Mesendoderm (in vitro differentiated cells): ENCODE measurements around the gene ITGB3.

Experiments used
- DNase-seq: peaks from one replicate; pipeline ENCODE4 v3.0.0; 2013
- H2AK5ac ChIP-seq: 2 replicates; pipeline ENCODE4 v1.6.1; 2013; ENCODE audit warnings: low read length, inconsistent platforms
- H2BK120ac ChIP-seq: 2 replicates; pipeline ENCODE4 v1.6.1; 2013; ENCODE audit warnings: low read depth, mild to moderate bottlenecking, low read length, moderate library complexity, mixed read lengths
- H2BK15ac ChIP-seq: replicated peaks from 2 replicates; pipeline ENCODE4 v1.6.1; 2013; ENCODE audit warnings: low read depth, mild to moderate bottlenecking, moderate library complexity
- H2BK5ac ChIP-seq: 2 replicates; pipeline ENCODE4 v1.6.1; 2013; ENCODE audit warnings: low read length, inconsistent platforms
- H3K18ac ChIP-seq: 2 replicates; pipeline ENCODE4 v1.6.1; 2013; ENCODE audit warnings: mild to moderate bottlenecking, low read length, mixed read lengths
- H3K23ac ChIP-seq: one replicate; pipeline ENCODE4 v1.6.1; 2013; ENCODE audit warnings: low read length
- H3K27ac ChIP-seq: 2 replicates; pipeline ENCODE4 v1.5.1; 2013; ENCODE audit warnings: low read depth, mild to moderate bottlenecking, inconsistent platforms, low read length, moderate library complexity
- H3K27me3 ChIP-seq: 2 replicates; pipeline ENCODE4 v1.6.1; 2013; ENCODE audit warnings: low read length, control low read depth, mild to moderate bottlenecking, inconsistent platforms; ENCODE audit not compliant: insufficient read depth, poor library complexity
- H3K36me3 ChIP-seq: 2 replicates; pipeline ENCODE4 v1.6.1; 2013; ENCODE audit warnings: low read length, inconsistent platforms; ENCODE audit not compliant: control insufficient read depth, insufficient read depth
- H3K4ac ChIP-seq: one replicate; pipeline ENCODE4 v1.6.1; 2013; ENCODE audit warnings: low read depth, mild to moderate bottlenecking, low read length, moderate library complexity
- H3K4me1 ChIP-seq: 2 replicates; pipeline ENCODE4 v1.6.1; 2013; ENCODE audit warnings: low read depth, low read length, inconsistent platforms; ENCODE audit not compliant: control insufficient read depth
- H3K4me2 ChIP-seq: 2 replicates; pipeline ENCODE4 v1.6.1; 2013; ENCODE audit warnings: low read length
- H3K4me3 ChIP-seq: 2 replicates; pipeline ENCODE4 v1.5.1; 2013; ENCODE audit warnings: mild to moderate bottlenecking, low read length
- H3K56ac ChIP-seq: one replicate; pipeline ENCODE4 v1.6.1; 2013; ENCODE audit warnings: low read length
- H3K79me1 ChIP-seq: 2 replicates; pipeline ENCODE4 v1.6.1; 2013; ENCODE audit warnings: low read length, inconsistent platforms
- H3K79me2 ChIP-seq: 2 replicates; pipeline ENCODE4 v1.6.1; 2013; ENCODE audit warnings: mild to moderate bottlenecking, low read length; ENCODE audit not compliant: control insufficient read depth, insufficient read depth
- H3K9ac ChIP-seq: 2 replicates; pipeline ENCODE4 v1.6.1; 2013; ENCODE audit warnings: low read length, inconsistent platforms
- H4K5ac ChIP-seq: one replicate; pipeline ENCODE4 v1.6.1; 2013; ENCODE audit warnings: low read length
- H4K8ac ChIP-seq: one replicate; pipeline ENCODE4 v1.6.1; 2013; ENCODE audit warnings: low read depth, mild to moderate bottlenecking, control low read depth, low read length, moderate library complexity
- WGBS: extraction: QIAGEN DNeasy Blood & Tissue Kit; methylation state at CpG from one replicate; pipeline ENCODE4 v1.1.7; 2013; ENCODE audit warnings: low lambda C conversion rate, missing lambda C conversion rate; ENCODE audit not compliant: insufficient coverage; ENCODE audit errors: extremely low coverage; 5-methylcytosine and 5-hydroxymethylcytosine counted together

Gene ITGB3

DNA sequence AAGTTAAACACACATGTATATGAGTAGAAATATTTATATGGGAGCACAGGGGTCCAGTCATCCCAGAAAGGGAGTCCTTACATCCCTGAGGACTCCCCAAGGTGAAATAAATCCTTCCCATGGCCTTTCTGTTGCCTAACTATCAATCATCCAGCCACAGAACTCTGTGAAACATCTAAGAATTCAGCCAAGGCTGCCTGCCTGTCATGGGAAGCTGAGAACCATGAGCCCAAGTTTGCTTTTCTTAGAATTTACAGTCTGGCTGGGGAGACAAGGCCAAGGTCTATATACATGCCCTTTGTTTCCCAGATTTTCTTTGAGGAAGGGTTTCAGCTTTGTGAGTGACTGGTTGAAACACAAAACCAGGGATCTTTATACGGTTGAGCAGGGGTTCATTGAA is 28.7 kb upstream of the ITGB3 start:
- WGBS = no CpG with 5 or more reads among the region's 1 CpG
- H2BK120ac ChIP-seq = no peak overlapping the region
- no peak overlapping the region for H3K27ac ChIP-seq
- no peak overlapping the region for H2BK5ac ChIP-seq
- no peak overlapping the region for H2BK15ac ChIP-seq
- H3K4me2 ChIP-seq = no peak overlapping the region
- H3K4ac ChIP-seq = no peak overlapping the region
- no peak overlapping the region for H2AK5ac ChIP-seq
- H3K23ac ChIP-seq = no peak overlapping the region
- no peak overlapping the region for H4K5ac ChIP-seq
- no peak overlapping the region for H3K18ac ChIP-seq
- peaks cover 4% of the 10 kb centered on the region for H3K4me1 ChIP-seq
- H4K8ac ChIP-seq = no peak overlapping the region
- no peaks in the 10 kb centered on the region for H3K27me3 ChIP-seq
- H3K9ac ChIP-seq = no peak overlapping the region
- no peak overlapping the region for H3K4me3 ChIP-seq
- no peaks in the 10 kb centered on the region for H3K79me1 ChIP-seq
- no peaks in the 10 kb centered on the region for H3K79me2 ChIP-seq
- H3K56ac ChIP-seq = no peak overlapping the region
- DNase-seq = no peak
- no peaks in the 10 kb centered on the region for H3K36me3 ChIP-seq

DNA sequence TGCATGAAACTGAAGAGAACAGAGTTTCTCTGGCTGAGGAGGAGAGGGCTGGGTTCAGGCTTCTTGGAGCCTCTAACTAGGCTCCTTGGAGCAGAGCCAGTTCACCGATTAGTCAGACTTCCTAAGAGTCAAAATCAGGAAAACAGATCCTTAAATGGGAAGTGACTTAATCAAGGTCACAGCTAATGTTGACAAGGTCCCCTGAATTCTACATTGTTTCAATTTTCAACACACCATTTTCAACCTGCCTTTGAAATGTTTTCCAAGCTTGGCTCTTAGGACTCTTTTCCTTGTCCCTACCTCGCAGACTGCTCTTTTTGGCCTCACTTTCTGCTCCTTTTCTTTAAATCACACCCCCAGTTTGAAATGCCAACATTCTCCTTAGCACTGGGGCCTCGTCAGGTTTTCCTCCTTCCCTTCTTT is 28.2 kb upstream of the ITGB3 start:
- DNase-seq = no peak
- no peak overlapping the region for H3K27ac ChIP-seq

DNA sequence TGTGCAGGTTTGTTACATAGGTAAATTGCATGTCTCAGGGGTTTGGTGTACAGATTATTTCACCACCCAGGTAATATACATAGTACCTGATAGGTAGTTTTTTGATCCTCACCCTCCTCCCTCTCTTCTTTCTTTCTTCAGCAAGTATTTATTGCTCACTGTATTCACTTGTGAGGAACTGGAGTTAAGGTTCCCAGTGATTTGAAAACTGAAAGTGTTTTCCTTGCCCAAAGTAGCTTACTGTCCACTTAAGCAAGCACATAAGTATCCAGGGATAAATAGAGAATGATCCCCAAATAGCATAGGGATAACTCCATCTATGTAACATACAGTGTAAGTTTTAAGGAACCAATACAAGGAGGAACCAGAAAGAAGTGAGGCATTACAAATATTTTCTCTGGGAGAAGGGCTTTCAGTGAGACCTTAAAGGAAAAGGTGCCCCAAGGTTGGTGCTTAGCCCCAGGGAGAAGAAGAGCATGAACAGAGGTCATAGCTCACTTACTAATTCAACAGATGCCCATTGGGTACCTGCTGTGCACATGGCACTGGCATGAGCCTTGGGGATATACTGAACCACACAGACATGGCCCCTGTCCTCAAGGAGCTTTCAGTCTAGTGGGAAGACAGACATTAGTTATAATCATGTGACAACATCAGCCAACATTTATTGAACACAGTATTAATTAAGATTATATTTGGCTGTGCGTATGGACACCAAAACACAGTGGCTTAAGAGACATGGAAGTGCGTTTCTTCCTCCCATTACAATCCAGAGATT is 27.5 kb upstream of the ITGB3 start:
- H3K18ac ChIP-seq = no peak overlapping the region
- H3K4me3 ChIP-seq = no peak overlapping the region
- no peaks in the 10 kb centered on the region for H3K36me3 ChIP-seq
- H3K79me2 ChIP-seq = no peaks in the 10 kb centered on the region
- no peak overlapping the region for H3K4me2 ChIP-seq
- no peak overlapping the region for H4K8ac ChIP-seq
- H3K4me1 ChIP-seq = peaks cover 2% of the 10 kb centered on the region
- H3K27ac ChIP-seq = no peak overlapping the region
- no peak overlapping the region for H3K23ac ChIP-seq
- H3K4ac ChIP-seq = no peak overlapping the region
- no peak overlapping the region for H2AK5ac ChIP-seq
- no peak overlapping the region for H2BK120ac ChIP-seq
- H2BK5ac ChIP-seq = no peak overlapping the region
- H3K79me1 ChIP-seq = no peaks in the 10 kb centered on the region
- no peak overlapping the region for H2BK15ac ChIP-seq
- no peak overlapping the region for H4K5ac ChIP-seq
- no peak for DNase-seq
- WGBS = no CpG with 5 or more reads among the region's 2 CpGs
- H3K56ac ChIP-seq = no peak overlapping the region
- no peak overlapping the region for H3K9ac ChIP-seq
- H3K27me3 ChIP-seq = no peaks in the 10 kb centered on the region

More for the DNA sequence above, 28.2 kb upstream of the ITGB3 start:
- Histone ChIP-seq H3K23ac (no peak overlapping the region), H4K5ac (no peak overlapping the region), H3K4ac (no peak overlapping the region), H3K4me3 (no peak overlapping the region), H4K8ac (no peak overlapping the region), H3K56ac (no peak overlapping the region), H3K79me2 (no peaks in the 10 kb centered on the region), H3K4me2 (no peak overlapping the region), H2BK5ac (no peak overlapping the region), H2BK120ac (no peak overlapping the region), H3K9ac (no peak overlapping the region), H3K79me1 (no peaks in the 10 kb centered on the region), H3K4me1 (peaks cover 4% of the 10 kb centered on the region), H3K18ac (no peak overlapping the region), H2AK5ac (no peak overlapping the region), H2BK15ac (no peak overlapping the region), H3K36me3 (no peaks in the 10 kb centered on the region), H3K27me3 (no peaks in the 10 kb centered on the region)
- no CpG with 5 or more reads among the region's 3 CpGs for WGBS

DNA sequence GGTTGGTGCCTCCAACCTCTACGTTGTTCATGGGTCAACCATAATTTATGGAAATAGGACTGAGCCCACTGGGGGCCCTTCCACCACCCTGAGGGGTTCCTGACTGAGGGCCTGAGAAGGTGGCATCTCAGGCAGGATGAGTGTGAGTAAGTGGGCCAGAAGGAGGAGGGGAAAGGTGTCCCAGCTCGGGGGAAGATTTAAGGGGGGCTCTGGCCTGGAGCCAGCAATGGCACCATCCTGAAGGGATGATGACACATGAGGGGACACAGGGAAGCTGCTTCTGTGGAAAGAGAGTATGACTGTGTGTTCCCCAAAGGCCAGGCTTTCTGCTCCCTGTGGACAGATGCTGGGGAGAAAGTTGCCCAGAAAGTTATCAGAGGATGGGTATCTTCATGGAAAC is 25.8 kb upstream of the ITGB3 start:
- Histone ChIP-seq H3K27ac (no peak overlapping the region), H3K23ac (no peak overlapping the region), H2BK5ac (no peak overlapping the region), H4K5ac (no peak overlapping the region), H3K18ac (no peak overlapping the region), H3K27me3 (no peaks in the 10 kb centered on the region), H3K56ac (no peak overlapping the region), H3K36me3 (no peaks in the 10 kb centered on the region), H2BK15ac (no peak overlapping the region), H2BK120ac (no peak overlapping the region), H3K79me1 (no peaks in the 10 kb centered on the region), H4K8ac (no peak overlapping the region), H3K4ac (no peak overlapping the region), H2AK5ac (no peak overlapping the region), H3K9ac (no peak overlapping the region), H3K4me2 (no peak overlapping the region), H3K4me1 (peaks cover 2% of the 10 kb centered on the region), H3K4me3 (no peak overlapping the region), H3K79me2 (no peaks in the 10 kb centered on the region)
- no peak for DNase-seq
- WGBS = no CpG with 5 or more reads among the region's 2 CpGs

DNA sequence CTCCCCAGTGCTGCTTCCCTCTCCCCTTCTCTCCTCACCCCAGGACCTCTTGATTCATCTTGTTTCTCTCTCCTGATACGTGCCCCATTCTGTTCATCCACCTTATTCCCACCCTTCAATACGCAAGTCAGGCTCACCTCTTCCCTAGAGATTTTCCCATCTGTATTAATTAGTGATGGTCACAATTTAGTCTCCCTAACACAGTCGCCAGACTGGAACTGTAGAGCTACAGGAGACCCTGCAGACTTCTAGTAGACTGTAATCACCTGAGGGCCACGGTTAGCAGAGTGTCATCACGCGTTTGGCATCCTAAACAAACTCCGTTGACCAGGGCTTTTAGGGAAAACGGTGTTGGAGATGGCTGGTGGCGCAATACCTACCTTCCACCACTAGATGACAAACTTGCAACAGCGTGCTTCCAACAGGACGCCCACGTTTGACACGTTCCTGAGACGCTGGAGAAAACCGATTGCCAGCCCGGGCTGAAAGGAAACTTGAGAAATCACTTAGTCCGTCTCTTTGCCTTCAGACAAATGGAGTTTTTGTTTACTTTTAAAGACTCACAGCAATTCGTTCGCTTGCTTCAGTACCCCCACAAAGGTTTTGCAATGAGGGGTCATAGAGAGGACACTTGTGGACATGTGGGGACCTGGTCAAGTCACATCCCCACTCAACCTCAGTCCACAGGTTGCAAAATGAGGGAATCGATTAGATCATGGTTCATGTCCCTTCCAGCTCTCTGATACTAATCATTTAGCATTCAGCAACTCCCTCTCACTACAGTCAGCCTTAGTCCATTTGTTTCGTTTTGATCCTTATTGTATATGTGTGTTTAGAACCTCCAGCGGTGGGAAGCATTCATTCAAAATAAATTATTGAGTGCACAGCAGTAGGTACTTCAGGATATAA is 23.8 kb upstream of the ITGB3 start:
- Histone ChIP-seq H2BK15ac (no peak overlapping the region), H3K79me1 (no peaks in the 10 kb centered on the region), H3K4me2 (no peak overlapping the region), H3K9ac (peak overlapping the region; percentile 41), H2BK120ac (no peak overlapping the region), H3K4me1 (peaks cover 2% of the 10 kb centered on the region), H4K5ac (no peak overlapping the region), H3K27ac (no peak overlapping the region), H3K18ac (no peak overlapping the region), H4K8ac (no peak overlapping the region), H3K56ac (peak overlapping the region; percentile 68), H3K4ac (no peak overlapping the region), H2AK5ac (no peak overlapping the region), H3K79me2 (no peaks in the 10 kb centered on the region), H3K23ac (no peak overlapping the region), H2BK5ac (no peak overlapping the region), H3K27me3 (no peaks in the 10 kb centered on the region), H3K4me3 (no peak overlapping the region), H3K36me3 (no peaks in the 10 kb centered on the region)
- peak; percentile 97 for DNase-seq
- WGBS = no CpG with 5 or more reads among the region's 22 CpGs
